WI38 (cell line): ENCODE results near the gene CFAP221.

ENCODE experiments used
- H3K4me3 ChIP-seq: 2 replicates; pipeline ENCODE4 v1.5.1; 2011; ENCODE audit warnings: low read depth, mild to moderate bottlenecking, control low read depth, low read length
- TF ChIP-seq, protein P1 (sequence below): IDR thresholded peaks from 2 replicates; pipeline ENCODE4 v1.5.1; 2012; ENCODE audit warnings: low read depth, mild to moderate bottlenecking, control low read depth, low read length

Gene CFAP221

DNA sequence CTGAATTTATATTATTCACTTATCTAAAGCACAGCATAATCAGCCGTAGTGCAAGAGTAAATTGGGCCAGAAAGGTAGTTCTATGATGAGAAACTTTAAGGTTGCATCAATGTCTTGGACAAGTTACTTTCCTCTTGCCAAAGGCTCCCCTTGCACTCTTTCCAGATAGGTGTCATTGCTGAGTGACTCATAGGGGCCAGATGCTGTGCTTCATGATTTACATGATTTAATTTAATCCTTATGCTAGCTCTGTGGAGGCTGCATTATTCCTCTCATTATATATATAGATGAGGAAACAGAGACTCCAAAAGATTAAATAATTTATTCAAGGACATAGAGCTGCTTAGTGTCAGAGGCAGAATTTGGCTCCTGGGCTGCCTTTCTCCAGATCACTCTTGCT, 5.0 kb downstream of the CFAP221 start:
- no peak overlapping the region for H3K4me3 ChIP-seq
- TF ChIP-seq, protein P1, sequence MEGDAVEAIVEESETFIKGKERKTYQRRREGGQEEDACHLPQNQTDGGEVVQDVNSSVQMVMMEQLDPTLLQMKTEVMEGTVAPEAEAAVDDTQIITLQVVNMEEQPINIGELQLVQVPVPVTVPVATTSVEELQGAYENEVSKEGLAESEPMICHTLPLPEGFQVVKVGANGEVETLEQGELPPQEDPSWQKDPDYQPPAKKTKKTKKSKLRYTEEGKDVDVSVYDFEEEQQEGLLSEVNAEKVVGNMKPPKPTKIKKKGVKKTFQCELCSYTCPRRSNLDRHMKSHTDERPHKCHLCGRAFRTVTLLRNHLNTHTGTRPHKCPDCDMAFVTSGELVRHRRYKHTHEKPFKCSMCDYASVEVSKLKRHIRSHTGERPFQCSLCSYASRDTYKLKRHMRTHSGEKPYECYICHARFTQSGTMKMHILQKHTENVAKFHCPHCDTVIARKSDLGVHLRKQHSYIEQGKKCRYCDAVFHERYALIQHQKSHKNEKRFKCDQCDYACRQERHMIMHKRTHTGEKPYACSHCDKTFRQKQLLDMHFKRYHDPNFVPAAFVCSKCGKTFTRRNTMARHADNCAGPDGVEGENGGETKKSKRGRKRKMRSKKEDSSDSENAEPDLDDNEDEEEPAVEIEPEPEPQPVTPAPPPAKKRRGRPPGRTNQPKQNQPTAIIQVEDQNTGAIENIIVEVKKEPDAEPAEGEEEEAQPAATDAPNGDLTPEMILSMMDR, result no peak

- H3K4me3 ChIP-seq, result no peak overlapping the region
- TF ChIP-seq, protein P1, result no peak
Measured at GRCh38 chr2:119550346-119550745, 6.1 kb downstream of the CFAP221 start.

- H3K4me3 ChIP-seq, result no peak overlapping the region
- TF ChIP-seq, protein P1, result no peak
Measured at GRCh38 chr2:119550856-119551255, 6.6 kb downstream of the CFAP221 start.

- TF ChIP-seq, protein P1, result no peak
- H3K4me3 ChIP-seq, result no peak overlapping the region
Measured at GRCh38 chr2:119552902-119553301, 8.7 kb downstream of the CFAP221 start.

DNA sequence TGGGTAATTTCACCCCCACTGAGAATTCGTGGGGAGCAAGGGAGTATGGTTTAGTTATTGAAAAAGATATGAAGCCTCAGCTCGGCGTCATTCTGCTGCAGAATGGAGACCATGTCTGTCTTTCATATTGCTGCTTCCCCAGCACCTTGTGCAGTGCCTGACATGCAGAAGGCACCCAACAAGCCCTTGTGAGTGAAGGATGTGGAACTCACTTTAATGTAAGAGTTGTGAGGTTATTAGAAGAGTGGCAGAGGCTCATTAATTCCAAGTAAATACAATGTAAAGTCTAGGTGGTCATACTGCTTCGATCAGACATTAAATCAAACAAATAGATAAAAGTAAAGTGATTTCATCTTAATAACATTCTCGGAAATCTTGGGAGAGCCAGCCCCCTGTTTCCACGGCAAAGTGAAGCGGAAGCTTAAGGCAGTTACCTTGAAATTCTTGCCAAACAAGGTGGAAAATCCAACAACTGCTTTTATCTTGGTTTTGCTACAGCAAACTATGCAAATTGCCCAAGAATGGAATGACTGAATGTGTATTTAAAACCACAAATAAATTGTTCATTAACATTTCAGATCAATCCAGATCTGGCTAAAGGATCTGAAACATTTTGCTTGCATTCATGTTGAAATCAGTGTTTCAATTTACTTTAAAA, 9.6 kb downstream of the CFAP221 start:
- TF ChIP-seq, protein P1, result no peak
- H3K4me3 ChIP-seq, result no peak overlapping the region

DNA sequence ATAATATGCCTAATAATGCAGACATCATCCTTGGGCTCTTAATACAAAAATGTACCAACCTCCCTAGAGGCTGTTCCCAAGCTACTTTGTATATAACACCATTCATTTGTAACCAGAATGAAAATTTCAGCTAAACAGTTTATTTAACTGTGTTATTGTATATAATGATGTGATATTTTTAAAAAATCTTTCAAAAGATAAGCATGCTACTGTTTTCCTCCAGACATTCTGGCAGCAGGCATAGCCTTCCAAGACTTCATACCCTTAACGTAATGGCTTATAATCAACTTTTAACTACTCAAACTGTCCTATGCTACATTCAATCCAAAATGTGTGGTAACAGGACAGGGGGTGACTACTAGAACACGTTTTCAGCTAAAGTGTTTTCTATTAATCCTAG, 21.2 kb downstream of the CFAP221 start:
- TF ChIP-seq, protein P1, result no peak
- no peak overlapping the region for H3K4me3 ChIP-seq

- TF ChIP-seq, protein P1, result no peak
- no peak overlapping the region for H3K4me3 ChIP-seq
Measured at GRCh38 chr2:119567292-119567691, 23.0 kb downstream of the CFAP221 start.
